Mesenchymal stem cell (in vitro differentiated cells and primary cell): ENCODE results near the gene AHNAK2.

Experiments used
- DNase-seq: peaks from one replicate; pipeline ENCODE4 v3.0.0-alpha.2; 2013
- H2AFZ ChIP-seq: one replicate; pipeline ENCODE4 v1.6.1; 2013; ENCODE audit warnings: low read depth, mild to moderate bottlenecking, control low read depth, inconsistent platforms, low read length, moderate library complexity
- H2AK5ac ChIP-seq: 2 replicates; pipeline ENCODE4 v1.6.1; 2013; ENCODE audit warnings: low read length, moderate library complexity, mild to moderate bottlenecking, inconsistent platforms; ENCODE audit not compliant: severe bottlenecking
- H2BK120ac ChIP-seq: one replicate; pipeline ENCODE4 v1.6.1; 2013; ENCODE audit warnings: low read depth, mild to moderate bottlenecking, inconsistent platforms, low read length, moderate library complexity
- H2BK12ac ChIP-seq, 2 experiments: one replicate each; pipeline ENCODE4 v1.6.1; 2013; ENCODE audit warnings: inconsistent platforms in 2 of 2, low read length in 2 of 2, mild to moderate bottlenecking in 2 of 2, moderate library complexity in 2 of 2, control low read depth in 1 of 2
- H2BK15ac ChIP-seq: one replicate; pipeline ENCODE4 v1.6.1; 2013; ENCODE audit warnings: mild to moderate bottlenecking, low read depth, inconsistent platforms; ENCODE audit not compliant: poor library complexity, severe bottlenecking
- H2BK5ac ChIP-seq: 2 replicates; pipeline ENCODE4 v1.6.1; 2013; ENCODE audit warnings: low read depth, mild to moderate bottlenecking, low read length, control low read depth, inconsistent platforms; ENCODE audit not compliant: poor library complexity, severe bottlenecking
- H3K14ac ChIP-seq, 2 experiments: one replicate each; pipeline ENCODE4 v1.6.1; 2013; ENCODE audit warnings: inconsistent platforms in 2 of 2, low read length in 2 of 2, control low read depth in 1 of 2, mild to moderate bottlenecking in 1 of 2, moderate library complexity in 1 of 2
- H3K18ac ChIP-seq, 2 experiments: one replicate each; pipeline ENCODE4 v1.6.1; 2013; ENCODE audit warnings: inconsistent platforms in 2 of 2, low read length in 2 of 2, control low read depth in 1 of 2, low read depth in 1 of 2, mild to moderate bottlenecking in 1 of 2
- H3K23ac ChIP-seq, 2 experiments: one replicate each; pipeline ENCODE4 v1.6.1; 2013; ENCODE audit warnings: inconsistent platforms in 2 of 2, low read length in 2 of 2, mild to moderate bottlenecking in 2 of 2, moderate library complexity in 2 of 2, control low read depth in 1 of 2
- H3K27ac ChIP-seq: 2 replicates; pipeline ENCODE4 v1.5.1; 2013; ENCODE audit warnings: mild to moderate bottlenecking, moderate library complexity, low read length, control low read depth, inconsistent platforms; ENCODE audit not compliant: poor library complexity, severe bottlenecking
- H3K27me3 ChIP-seq, 2 experiments: 2 replicates each; pipeline versions ENCODE4 v1.6.1 to v1.7.0; 2013; ENCODE audit warnings: low read length in 2 of 2, mild to moderate bottlenecking in 2 of 2, moderate library complexity in 2 of 2, control low read depth in 1 of 2, inconsistent platforms in 1 of 2; ENCODE audit not compliant: control insufficient read depth in 1 of 2, insufficient read depth in 1 of 2
- H3K36me3 ChIP-seq, 2 experiments: 2 replicates each; pipeline versions ENCODE4 v1.6.1 to v1.7.0; 2013; ENCODE audit warnings: low read length in 2 of 2, control low read depth in 1 of 2, inconsistent platforms in 1 of 2, low read depth in 1 of 2, mild to moderate bottlenecking in 1 of 2; ENCODE audit not compliant: insufficient read depth in 2 of 2, control insufficient read depth in 1 of 2
- H3K4ac ChIP-seq, 2 experiments: one replicate each; pipeline ENCODE4 v1.6.1; 2013; ENCODE audit warnings: inconsistent platforms in 2 of 2, low read length in 2 of 2, mild to moderate bottlenecking in 2 of 2, moderate library complexity in 2 of 2, control low read depth in 1 of 2, low read depth in 1 of 2
- H3K4me1 ChIP-seq: 2 replicates; pipeline ENCODE4 v1.6.1; 2013; ENCODE audit warnings: low read depth, low read length, control low read depth; ENCODE audit not compliant: control insufficient read depth, insufficient read depth
- H3K4me2 ChIP-seq: 2 replicates; pipeline ENCODE4 v1.6.1; 2013; ENCODE audit warnings: low read length, mild to moderate bottlenecking, inconsistent platforms; ENCODE audit not compliant: poor library complexity, severe bottlenecking
- H3K4me3 ChIP-seq, 2 experiments: 2 replicates each; pipeline versions ENCODE4 v1.5.1 to v1.7.0; 2013; ENCODE audit warnings: low read length in 2 of 2, mild to moderate bottlenecking in 2 of 2, control low read depth in 1 of 2, low read depth in 1 of 2; ENCODE audit not compliant: insufficient read depth in 1 of 2
- H3K79me1 ChIP-seq: replicated peaks from 2 replicates; pipeline ENCODE4 v1.6.1; 2013; ENCODE audit warnings: mild to moderate bottlenecking, control low read depth, low read length, inconsistent platforms; ENCODE audit not compliant: poor library complexity, severe bottlenecking
- H3K9ac ChIP-seq: 2 replicates; pipeline ENCODE4 v1.7.0; 2013; ENCODE audit warnings: mild to moderate bottlenecking, low read length, moderate library complexity
- H3K9me3 ChIP-seq: 2 replicates; pipeline ENCODE4 v1.7.0; 2013; ENCODE audit warnings: mild to moderate bottlenecking, low read length; ENCODE audit not compliant: control insufficient read depth
- H4K8ac ChIP-seq: one replicate; pipeline ENCODE4 v1.6.1; 2013; ENCODE audit warnings: inconsistent platforms, mild to moderate bottlenecking, low read length, moderate library complexity
- H4K91ac ChIP-seq: one replicate; pipeline ENCODE4 v1.6.1; 2013; ENCODE audit warnings: mild to moderate bottlenecking, low read length, inconsistent platforms
- WGBS: methylation state at CpG from one replicate; pipeline ENCODE4 v1.1.7; 2013; ENCODE audit warnings: mixed read lengths; 5-methylcytosine and 5-hydroxymethylcytosine counted together

AHNAK2 gene

DNA sequence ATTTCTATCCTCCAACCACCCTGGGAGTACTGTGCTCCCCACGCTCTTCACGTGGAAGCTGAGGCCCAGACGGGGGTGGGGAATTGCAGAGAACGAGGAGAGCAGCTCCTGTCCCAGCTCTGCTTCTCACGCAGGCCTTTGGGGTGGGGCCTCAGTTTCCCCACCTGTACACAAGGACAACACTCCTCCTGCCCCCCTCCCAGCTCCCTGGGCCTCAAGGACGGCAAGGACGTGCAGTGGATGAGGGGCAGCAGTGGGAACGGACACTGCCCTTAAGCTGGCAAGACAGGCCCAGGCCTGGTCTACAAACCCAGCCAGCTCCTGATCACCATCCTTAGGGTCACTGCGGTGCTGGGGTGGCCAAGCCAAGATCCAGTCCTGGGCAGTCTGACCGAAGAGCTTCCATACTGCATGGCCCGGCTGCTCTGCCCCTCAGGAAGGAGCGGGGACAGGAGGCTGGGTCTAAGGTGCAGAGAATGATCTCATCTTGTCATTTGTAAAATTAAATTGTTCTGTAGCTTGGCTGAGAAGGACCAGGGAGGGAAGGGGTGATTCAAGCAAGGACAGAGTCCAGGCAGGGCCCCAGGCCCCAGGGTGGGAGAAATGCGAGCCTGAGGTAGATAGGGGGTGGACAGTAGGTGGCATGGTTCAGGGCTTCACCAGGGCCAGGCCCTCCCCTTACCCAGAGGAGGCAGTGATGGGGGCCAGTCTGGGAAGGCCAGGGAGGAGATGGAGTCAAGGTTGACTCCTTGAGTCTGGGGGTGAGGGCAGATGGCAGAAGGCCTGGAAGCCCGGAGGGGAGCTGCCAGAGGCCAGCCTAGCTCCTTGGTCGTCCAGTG is 6.1 kb upstream of the AHNAK2 start:
- Histone ChIP-seq H3K4me3 (no peak overlapping the region), H2AK5ac (peak overlapping the region; percentile 74)
- DNase-seq = no peak

DNA sequence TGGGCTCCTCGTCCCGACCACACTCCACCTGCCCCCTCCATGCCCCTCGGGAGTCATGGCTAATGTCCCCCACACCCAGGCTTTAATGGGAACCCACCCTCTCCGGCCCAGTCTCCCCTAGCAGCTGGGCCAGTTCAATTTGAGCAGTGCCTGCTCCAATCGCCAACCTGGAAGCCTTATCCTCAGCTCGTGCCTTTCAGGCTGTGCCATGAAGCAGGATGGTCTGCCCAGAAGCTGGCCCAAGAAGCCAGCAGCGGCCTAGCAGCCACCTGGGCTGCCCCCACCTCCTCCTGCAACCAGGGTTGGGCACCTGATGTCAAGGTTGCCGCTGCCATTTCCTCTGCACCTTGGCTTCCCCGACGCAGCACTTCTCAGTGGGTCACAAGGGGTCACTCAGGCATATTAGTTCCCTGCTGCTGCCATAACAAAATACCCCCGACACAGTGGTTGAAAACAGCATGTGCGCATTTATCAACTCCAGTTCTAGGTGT is 5.1 kb upstream of the AHNAK2 start:
- Histone ChIP-seq H2AFZ (no peak overlapping the region), H3K4me2 (no peak overlapping the region), H3K4me3 (no peak overlapping the region), H3K18ac (no peak overlapping the region), H3K27ac (no peak overlapping the region), H2BK120ac (no peak overlapping the region), H2AK5ac (no peak overlapping the region), H2BK12ac (no peak overlapping the region), H4K8ac (no peak overlapping the region), H3K27me3 (no peaks in the 10 kb centered on the region), H2BK15ac (no peak overlapping the region), H3K4ac (no peak overlapping the region), H3K4me1 (peaks cover 53% of the 10 kb centered on the region), H3K9ac (no peak overlapping the region), H3K14ac (no peak overlapping the region), H3K9me3 (no peaks in the 10 kb centered on the region), H4K91ac (no peak overlapping the region), H3K36me3 (no peaks in the 10 kb centered on the region), H3K23ac (no peak overlapping the region), H3K79me1 (peaks cover 11% of the 10 kb centered on the region), H2BK5ac (no peak overlapping the region)
- no peak for DNase-seq
- 85% methylated on average over 12 of the region's 12 CpGs for WGBS

More for the DNA sequence above, 6.1 kb upstream of the AHNAK2 start:
- Histone ChIP-seq H3K18ac (no peak overlapping the region), H4K8ac (no peak overlapping the region), H3K4ac (peak overlapping the region in 1 of 2 experiments; percentile 2), H2BK12ac (peak overlapping the region; percentile 18 to 57), H2BK120ac (no peak overlapping the region), H3K23ac (no peak overlapping the region), H3K79me1 (peaks cover 13% of the 10 kb centered on the region), H2BK5ac (no peak overlapping the region), H3K9ac (no peak overlapping the region), H3K4me2 (no peak overlapping the region), H3K4me1 (peaks cover 47% of the 10 kb centered on the region), H3K27ac (no peak overlapping the region), H2BK15ac (peak overlapping the region; percentile 73), H3K14ac (no peak overlapping the region), H4K91ac (peak overlapping the region; percentile 80), H3K36me3 (peaks cover 3 to 5% of the 10 kb centered on the region in 2 experiments), H2AFZ (no peak overlapping the region), H3K27me3 (no peaks in the 10 kb centered on the region), H3K9me3 (no peaks in the 10 kb centered on the region)
- WGBS = 91% methylated on average over 15 of the region's 15 CpGs

DNA sequence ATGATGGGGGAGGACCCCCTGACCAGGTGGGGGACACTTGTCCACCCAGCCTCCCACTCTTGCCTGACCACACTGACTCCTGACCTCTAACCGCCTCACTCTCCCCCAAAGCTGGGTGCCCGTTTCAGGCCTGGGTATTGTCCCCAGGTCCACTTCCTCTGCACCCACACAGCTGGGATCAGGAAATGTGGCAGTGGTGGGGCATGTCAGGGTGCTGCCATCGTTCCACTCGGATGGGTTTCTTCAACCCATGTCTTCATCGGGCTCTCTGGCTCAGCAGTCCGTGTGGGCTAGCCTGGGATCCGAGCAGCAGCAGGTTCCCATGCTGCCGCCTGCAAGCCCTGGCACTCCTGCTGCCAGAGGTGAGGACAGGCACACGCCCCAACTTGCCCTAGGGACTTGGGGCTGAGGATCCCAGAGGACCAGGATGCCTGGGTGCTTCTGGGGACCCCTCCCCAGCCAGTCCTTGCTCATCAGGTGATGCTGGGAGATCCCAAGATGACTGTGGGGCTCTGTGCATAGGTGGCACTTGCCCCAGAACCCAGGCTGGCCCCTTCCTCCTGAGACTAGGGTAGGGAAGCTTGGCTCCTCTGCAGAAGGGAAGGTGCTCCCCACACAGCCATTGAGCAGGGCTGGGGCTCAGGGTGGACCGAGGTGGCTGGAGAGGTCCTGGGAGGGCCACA is 4.5 kb upstream of the AHNAK2 start:
- Histone ChIP-seq H3K18ac (no peak overlapping the region), H3K27ac (no peak overlapping the region), H2BK120ac (no peak overlapping the region), H3K36me3 (no peaks in the 10 kb centered on the region), H3K14ac (no peak overlapping the region), H3K4ac (no peak overlapping the region), H2AK5ac (peak overlapping the region; percentile 36), H3K27me3 (no peaks in the 10 kb centered on the region), H3K4me2 (no peak overlapping the region), H3K4me3 (no peak overlapping the region), H2BK12ac (no peak overlapping the region), H2AFZ (no peak overlapping the region), H3K79me1 (peaks cover 11% of the 10 kb centered on the region), H4K91ac (no peak overlapping the region), H2BK15ac (no peak overlapping the region), H3K9me3 (no peaks in the 10 kb centered on the region), H4K8ac (no peak overlapping the region), H2BK5ac (peak overlapping the region; percentile 21), H3K9ac (no peak overlapping the region), H3K4me1 (peaks cover 56% of the 10 kb centered on the region), H3K23ac (no peak overlapping the region)
- 94% methylated on average over 10 of the region's 10 CpGs for WGBS
- DNase-seq = no peak
